WTC11 (cell line): ENCODE measurements around the gene KCNK4. TPM values are rescaled to one million over a fixed set of nuclear protein-coding genes. Genes with fewer than 3 reads are reported as not detected.
A peak's percentile ranks its signal among the peaks of the same experiment; 100 is the strongest.

Experiments
- ATAC-seq: fragments of 200-7000 bp; cut with Tn5 transposase; 2 replicates; pipeline ENCODE4 v1.10.0; 2021; ENCODE audit warnings: mild to moderate bottlenecking, moderate library complexity
- CTCF ChIA-PET: fragments of 300-600 bp; sonication (Branson Sonifier 250); formaldehyde crosslinking; loops from one replicate; lab custom pipeline; 2021; ENCODE audit warnings: antibody characterized with exemption; lab: Charles Lee
- POLR2A ChIA-PET: fragments of 350-600 bp; sonication (Branson Sonifier 250); formaldehyde crosslinking; loops from one replicate; lab custom pipeline; 2021; ENCODE audit warnings: antibody characterized with exemption; lab: Charles Lee
- DNase-seq: peaks from one replicate; pipeline ENCODE4 v3.0.0; 2021; ENCODE audit warnings: low spot score
- H3K27ac Mint-ChIP-seq: 2 replicates; pipeline ENCODE4 v1.8.0; 2021; ENCODE audit warnings: mixed read lengths
- H3K27me3 Mint-ChIP-seq: 2 replicates; pipeline ENCODE4 v1.8.0; 2021; ENCODE audit warnings: low read depth, mild to moderate bottlenecking, moderate library complexity, mixed read lengths
- H3K36me3 Mint-ChIP-seq: 2 replicates; pipeline ENCODE4 v1.8.0; 2021; ENCODE audit warnings: mixed read lengths
- H3K4me1 Mint-ChIP-seq: 2 replicates; pipeline ENCODE4 v1.8.0; 2022; ENCODE audit warnings: mixed read lengths
- H3K4me3 Mint-ChIP-seq: 2 replicates; pipeline ENCODE4 v1.8.0; 2021; ENCODE audit warnings: mild to moderate bottlenecking, moderate library complexity, mixed read lengths
- H3K9me3 Mint-ChIP-seq: 2 replicates; pipeline ENCODE4 v1.8.0; 2021; ENCODE audit warnings: mixed read lengths
- ATF1 ChIP-seq: sonication (generic); formaldehyde crosslinking; IDR thresholded peaks from 2 replicates; pipeline ENCODE4 v1.8.1; 2023; ENCODE audit warnings: mild to moderate bottlenecking, moderate library complexity, missing genetic modification reagents
- ETV6 ChIP-seq: sonication (generic); formaldehyde crosslinking; IDR thresholded peaks from 2 replicates; pipeline ENCODE4 v1.8.1; 2022; ENCODE audit warnings: mild to moderate bottlenecking, missing genetic modification reagents
- FOXP1 ChIP-seq: sonication (generic); formaldehyde crosslinking; IDR thresholded peaks from 2 replicates; pipeline ENCODE4 v1.8.0; 2022; ENCODE audit warnings: missing genetic modification reagents, mild to moderate bottlenecking, moderate library complexity, borderline replicate concordance
- HMGXB4 ChIP-seq: sonication (generic); formaldehyde crosslinking; IDR thresholded peaks from 2 replicates; pipeline ENCODE4 v1.8.1; 2023; ENCODE audit warnings: mild to moderate bottlenecking, moderate library complexity, missing genetic modification reagents
- KAT7 ChIP-seq: sonication (generic); formaldehyde crosslinking; IDR thresholded peaks from 2 replicates; pipeline ENCODE4 v1.8.1; 2023; ENCODE audit warnings: missing genetic modification reagents, mild to moderate bottlenecking, borderline replicate concordance
- MYBL2 ChIP-seq: sonication (generic); formaldehyde crosslinking; IDR thresholded peaks from 2 replicates; pipeline ENCODE4 v1.8.1; 2023; ENCODE audit warnings: mild to moderate bottlenecking, moderate library complexity, missing genetic modification reagents
- NFE2L1 ChIP-seq: sonication (generic); formaldehyde crosslinking; IDR thresholded peaks from 2 replicates; pipeline ENCODE4 v1.8.1; 2023; ENCODE audit warnings: missing genetic modification reagents
- NFYB ChIP-seq: sonication (generic); formaldehyde crosslinking; conservative IDR thresholded peaks from 2 replicates; pipeline ENCODE4 v1.8.0; 2022; ENCODE audit warnings: low read depth, missing genetic modification reagents
- NR3C1 ChIP-seq: sonication (generic); formaldehyde crosslinking; conservative IDR thresholded peaks from 2 replicates; pipeline ENCODE4 v1.8.1; 2023; ENCODE audit warnings: low read depth, mild to moderate bottlenecking, missing genetic modification reagents
- SMAD3 ChIP-seq: sonication (generic); formaldehyde crosslinking; IDR thresholded peaks from 2 replicates; pipeline ENCODE4 v1.8.0; 2022; ENCODE audit warnings: missing genetic modification reagents, mild to moderate bottlenecking, borderline replicate concordance
- SMAD4 ChIP-seq: sonication (generic); formaldehyde crosslinking; IDR thresholded peaks from 2 replicates; pipeline ENCODE4 v1.8.0; 2022; ENCODE audit warnings: mild to moderate bottlenecking, missing genetic modification reagents
- TCF7 ChIP-seq: sonication (generic); formaldehyde crosslinking; IDR thresholded peaks from 2 replicates; pipeline ENCODE4 v1.8.0; 2022; ENCODE audit warnings: mild to moderate bottlenecking, low read depth, missing genetic modification reagents, moderate library complexity
- TEAD1 ChIP-seq: sonication (generic); formaldehyde crosslinking; IDR thresholded peaks from 2 replicates; pipeline ENCODE4 v1.8.0; 2022; ENCODE audit warnings: mild to moderate bottlenecking, missing genetic modification reagents
- ZMAT4 ChIP-seq: fragments of 250-450 bp; sonication (Bioruptor Pico); IDR thresholded peaks from 2 replicates; pipeline ENCODE4 v1.9.0; 2021; ENCODE audit warnings: mild to moderate bottlenecking
- ZNF138 ChIP-seq: sonication (generic); formaldehyde crosslinking; conservative IDR thresholded peaks from 2 replicates; pipeline ENCODE4 v1.8.1; 2022; ENCODE audit warnings: mild to moderate bottlenecking, moderate library complexity, missing genetic modification reagents
- ZNF232 ChIP-seq: sonication (generic); formaldehyde crosslinking; IDR thresholded peaks from 2 replicates; pipeline ENCODE4 v1.8.0; 2022; ENCODE audit warnings: mild to moderate bottlenecking, missing genetic modification reagents
- ZNF396 ChIP-seq: fragments of 250-450 bp; sonication (Bioruptor Pico); IDR thresholded peaks from 2 replicates; pipeline ENCODE4 v1.8.0; 2021; ENCODE audit warnings: mild to moderate bottlenecking, moderate library complexity, borderline replicate concordance
- ZNF416 ChIP-seq: fragments of 250-450 bp; sonication (Bioruptor Pico); IDR thresholded peaks from 2 replicates; pipeline ENCODE4 v1.9.0; 2021; ENCODE audit warnings: mild to moderate bottlenecking, inconsistent platforms
- ZNF671 ChIP-seq: fragments of 250-450 bp; sonication (Bioruptor Pico); IDR thresholded peaks from 2 replicates; pipeline ENCODE4 v1.8.0; 2021; ENCODE audit warnings: mild to moderate bottlenecking
- total RNA-seq: library from RNA; stranded (reverse); gene quantifications from 3 replicates; pipeline ENCODE4 v1.2.3, GENCODE V29; 2021
- TF ChIP-seq, protein P1 (sequence below): sonication (generic); formaldehyde crosslinking; IDR thresholded peaks from 2 replicates; pipeline ENCODE4 v1.8.0; 2023; ENCODE audit warnings: missing genetic modification reagents
- TF ChIP-seq, protein P2 (sequence below): sonication (generic); formaldehyde crosslinking; conservative IDR thresholded peaks from 2 replicates; pipeline ENCODE4 v1.8.1; 2022; ENCODE audit warnings: mild to moderate bottlenecking, missing genetic modification reagents
- TF ChIP-seq, protein P3 (sequence below): sonication (generic); formaldehyde crosslinking; IDR thresholded peaks from 2 replicates; pipeline ENCODE4 v1.8.0; 2022; ENCODE audit warnings: mild to moderate bottlenecking, missing genetic modification reagents
- TF ChIP-seq, protein P4 (sequence below): sonication (generic); formaldehyde crosslinking; IDR thresholded peaks from 2 replicates; pipeline ENCODE4 v1.8.1; 2022; ENCODE audit warnings: low read depth, mild to moderate bottlenecking, moderate library complexity, missing genetic modification reagents, borderline replicate concordance
- TF ChIP-seq, protein P5 (sequence below): fragments of 250-450 bp; sonication (Bioruptor Pico); conservative IDR thresholded peaks from 2 replicates; pipeline ENCODE4 v1.9.0; 2021; ENCODE audit warnings: mild to moderate bottlenecking
- TF ChIP-seq, protein P6 (sequence below): sonication (generic); formaldehyde crosslinking; IDR thresholded peaks from 2 replicates; pipeline ENCODE4 v1.8.0; 2022; ENCODE audit warnings: mild to moderate bottlenecking, missing genetic modification reagents
- TF ChIP-seq, protein P7 (sequence below): sonication (generic); formaldehyde crosslinking; IDR thresholded peaks from 2 replicates; pipeline ENCODE4 v1.8.0; 2022; ENCODE audit warnings: mild to moderate bottlenecking, missing genetic modification reagents

KCNK4 gene
- total RNA-seq, 1 experiment from 2014 or later: 0.74 TPM

GRCh38 chr11:64317961-64318765 is 27.1 kb downstream of the KCNK4 start, which contains the start of gene PRDX5:
PRDX5 (plus strand) TSS chr11:64318121; CDS start chr11:64318216, 95 bp downstream.
- DNase-seq (peak; percentile 90), ATAC-seq (peak; percentile 71)
- Mint-ChIP-seq H3K4me1 (peaks cover 17% of the 10 kb centered on the region), H3K9me3 (no peaks in the 10 kb centered on the region), H3K27me3 (no peaks in the 10 kb centered on the region), H3K36me3 (peaks cover 27% of the 10 kb centered on the region), H3K4me3 (peak within 1 kb of the TSS; percentile 90), H3K27ac (peak within 1 kb of the TSS; percentile 99)
- POLR2A ChIA-PET: interaction anchor here (0.5 to 3.0 kb wide), 17 partner anchors 13 to 656 kb away, joined by 3 to 25 read pairs (median 6); partner anchors contain the start of genes CATSPERZ, DNAJC4, ESRRA and FKBP2
- CTCF ChIA-PET: interaction anchor here (0.7 to 3.8 kb wide), 38 partner anchors 9 to 339 kb away, joined by 3 to 173 read pairs (median 5); partner anchors contain the start of genes BAD, CATSPERZ, CCDC88B and ESRRA
- peak; percentile 88 for TF ChIP-seq FOXP1 (CRISPR knock-in tag)
- TF ChIP-seq ZNF138 (CRISPR knock-in tag): no peak
- no peak; the same call in 1 of the 2 replicates for TF ChIP-seq NFYB (CRISPR knock-in tag)
- no peak for TF ChIP-seq TEAD1 (CRISPR knock-in tag)
- 0 out of 2 replicates have a peak, but pooled peaks have one; percentile 46 for TF ChIP-seq TCF7 (CRISPR knock-in tag)
- peak; percentile 8; the same call in 1 of the 2 replicates for TF ChIP-seq ZNF416
- TF ChIP-seq MYBL2 (CRISPR knock-in tag): peak; percentile 70; the same call in 1 of the 2 replicates
- 0 out of 2 replicates have a peak, but pooled peaks have one; percentile 12 for TF ChIP-seq NFE2L1 (CRISPR knock-in tag)
- no peak for TF ChIP-seq ETV6 (CRISPR knock-in tag)
- no peak for TF ChIP-seq ATF1 (CRISPR knock-in tag)
- no peak for TF ChIP-seq SMAD4 (CRISPR knock-in tag)
- TF ChIP-seq ZNF232: no peak
- TF ChIP-seq, protein P1, sequence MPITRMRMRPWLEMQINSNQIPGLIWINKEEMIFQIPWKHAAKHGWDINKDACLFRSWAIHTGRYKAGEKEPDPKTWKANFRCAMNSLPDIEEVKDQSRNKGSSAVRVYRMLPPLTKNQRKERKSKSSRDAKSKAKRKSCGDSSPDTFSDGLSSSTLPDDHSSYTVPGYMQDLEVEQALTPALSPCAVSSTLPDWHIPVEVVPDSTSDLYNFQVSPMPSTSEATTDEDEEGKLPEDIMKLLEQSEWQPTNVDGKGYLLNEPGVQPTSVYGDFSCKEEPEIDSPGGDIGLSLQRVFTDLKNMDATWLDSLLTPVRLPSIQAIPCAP (CRISPR knock-in tag): no peak
- TF ChIP-seq ZNF396 (CRISPR knock-in tag): no peak
- TF ChIP-seq KAT7: 0 out of 2 replicates have a peak, but pooled peaks have one; percentile 15
- no peak for TF ChIP-seq NR3C1 (CRISPR knock-in tag)
- TF ChIP-seq, protein P2, sequence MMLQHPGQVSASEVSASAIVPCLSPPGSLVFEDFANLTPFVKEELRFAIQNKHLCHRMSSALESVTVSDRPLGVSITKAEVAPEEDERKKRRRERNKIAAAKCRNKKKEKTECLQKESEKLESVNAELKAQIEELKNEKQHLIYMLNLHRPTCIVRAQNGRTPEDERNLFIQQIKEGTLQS (CRISPR knock-in tag): no peak
- peak; percentile 70 for TF ChIP-seq SMAD3 (CRISPR knock-in tag)
- TF ChIP-seq, protein P3, sequence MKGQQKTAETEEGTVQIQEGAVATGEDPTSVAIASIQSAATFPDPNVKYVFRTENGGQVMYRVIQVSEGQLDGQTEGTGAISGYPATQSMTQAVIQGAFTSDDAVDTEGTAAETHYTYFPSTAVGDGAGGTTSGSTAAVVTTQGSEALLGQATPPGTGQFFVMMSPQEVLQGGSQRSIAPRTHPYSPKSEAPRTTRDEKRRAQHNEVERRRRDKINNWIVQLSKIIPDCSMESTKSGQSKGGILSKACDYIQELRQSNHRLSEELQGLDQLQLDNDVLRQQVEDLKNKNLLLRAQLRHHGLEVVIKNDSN (CRISPR knock-in tag): no peak
- TF ChIP-seq, protein P4, sequence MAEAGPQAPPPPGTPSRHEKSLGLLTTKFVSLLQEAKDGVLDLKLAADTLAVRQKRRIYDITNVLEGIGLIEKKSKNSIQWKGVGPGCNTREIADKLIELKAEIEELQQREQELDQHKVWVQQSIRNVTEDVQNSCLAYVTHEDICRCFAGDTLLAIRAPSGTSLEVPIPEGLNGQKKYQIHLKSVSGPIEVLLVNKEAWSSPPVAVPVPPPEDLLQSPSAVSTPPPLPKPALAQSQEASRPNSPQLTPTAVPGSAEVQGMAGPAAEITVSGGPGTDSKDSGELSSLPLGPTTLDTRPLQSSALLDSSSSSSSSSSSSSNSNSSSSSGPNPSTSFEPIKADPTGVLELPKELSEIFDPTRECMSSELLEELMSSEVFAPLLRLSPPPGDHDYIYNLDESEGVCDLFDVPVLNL (CRISPR knock-in tag): no peak
- no peak for TF ChIP-seq ZMAT4
- TF ChIP-seq ZNF671 (CRISPR knock-in tag): no peak
- TF ChIP-seq, protein P5, sequence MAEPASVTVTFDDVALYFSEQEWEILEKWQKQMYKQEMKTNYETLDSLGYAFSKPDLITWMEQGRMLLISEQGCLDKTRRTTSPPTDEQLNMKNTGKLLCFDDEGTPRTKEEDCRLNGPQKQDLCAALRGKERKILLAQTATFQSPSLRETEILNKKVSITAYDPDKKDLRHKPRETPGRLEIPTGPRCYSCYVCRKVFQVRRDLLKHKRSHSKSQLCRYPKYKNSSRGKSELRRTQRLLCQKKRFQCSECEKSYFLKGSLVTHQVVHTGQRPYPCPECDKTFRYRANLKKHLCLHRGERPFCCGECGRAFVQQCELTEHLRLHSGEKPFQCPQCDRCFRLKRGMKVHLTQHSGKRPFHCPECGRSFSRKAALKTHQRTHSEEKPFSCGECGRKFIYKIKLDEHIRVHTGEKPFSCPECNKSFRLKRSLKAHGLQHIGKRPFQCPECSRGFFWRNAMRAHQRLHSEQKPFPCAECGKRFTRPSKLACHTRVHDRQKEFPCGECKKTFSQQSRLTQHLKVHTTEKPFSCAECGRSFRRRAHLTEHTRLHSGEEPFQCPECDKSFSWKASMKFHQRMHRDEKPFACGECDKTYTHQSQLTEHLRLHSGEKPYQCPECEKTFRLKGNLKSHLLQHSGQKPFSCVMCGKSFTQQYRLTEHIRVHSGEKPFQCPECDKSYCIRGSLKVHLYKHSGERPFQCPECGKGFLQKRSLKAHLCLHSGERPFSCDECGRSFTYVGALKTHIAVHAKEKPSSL (CRISPR knock-in tag): no peak
- TF ChIP-seq, protein P6, sequence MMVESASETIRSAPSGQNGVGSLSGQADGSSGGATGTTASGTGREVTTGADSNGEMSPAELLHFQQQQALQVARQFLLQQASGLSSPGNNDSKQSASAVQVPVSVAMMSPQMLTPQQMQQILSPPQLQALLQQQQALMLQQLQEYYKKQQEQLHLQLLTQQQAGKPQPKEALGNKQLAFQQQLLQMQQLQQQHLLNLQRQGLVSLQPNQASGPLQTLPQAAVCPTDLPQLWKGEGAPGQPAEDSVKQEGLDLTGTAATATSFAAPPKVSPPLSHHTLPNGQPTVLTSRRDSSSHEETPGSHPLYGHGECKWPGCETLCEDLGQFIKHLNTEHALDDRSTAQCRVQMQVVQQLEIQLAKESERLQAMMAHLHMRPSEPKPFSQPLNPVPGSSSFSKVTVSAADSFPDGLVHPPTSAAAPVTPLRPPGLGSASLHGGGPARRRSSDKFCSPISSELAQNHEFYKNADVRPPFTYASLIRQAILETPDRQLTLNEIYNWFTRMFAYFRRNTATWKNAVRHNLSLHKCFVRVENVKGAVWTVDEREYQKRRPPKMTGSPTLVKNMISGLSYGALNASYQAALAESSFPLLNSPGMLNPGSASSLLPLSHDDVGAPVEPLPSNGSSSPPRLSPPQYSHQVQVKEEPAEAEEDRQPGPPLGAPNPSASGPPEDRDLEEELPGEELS: peak; percentile 64; the same call in 1 of the 2 replicates
- TF ChIP-seq HMGXB4: 0 out of 2 replicates have a peak, but pooled peaks have one; percentile 35
- TF ChIP-seq, protein P7, sequence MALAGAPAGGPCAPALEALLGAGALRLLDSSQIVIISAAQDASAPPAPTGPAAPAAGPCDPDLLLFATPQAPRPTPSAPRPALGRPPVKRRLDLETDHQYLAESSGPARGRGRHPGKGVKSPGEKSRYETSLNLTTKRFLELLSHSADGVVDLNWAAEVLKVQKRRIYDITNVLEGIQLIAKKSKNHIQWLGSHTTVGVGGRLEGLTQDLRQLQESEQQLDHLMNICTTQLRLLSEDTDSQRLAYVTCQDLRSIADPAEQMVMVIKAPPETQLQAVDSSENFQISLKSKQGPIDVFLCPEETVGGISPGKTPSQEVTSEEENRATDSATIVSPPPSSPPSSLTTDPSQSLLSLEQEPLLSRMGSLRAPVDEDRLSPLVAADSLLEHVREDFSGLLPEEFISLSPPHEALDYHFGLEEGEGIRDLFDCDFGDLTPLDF (CRISPR knock-in tag): 0 out of 2 replicates have a peak, but pooled peaks have one; percentile 22
